GM21381 (cell line): Measurements from ENCODE around the gene PLCXD3.

Source experiments
- ATAC-seq: cut with Tn5 transposase; IDR thresholded peaks from one replicate; pipeline ENCODE4 v1.9.1; 2021; ENCODE audit warnings: mild to moderate bottlenecking, moderate library complexity; ENCODE audit not compliant: unreplicated experiment

The PLCXD3 gene

GRCh38 chr5:41510176-41510831, at the start of gene PLCXD3:
Gene PLCXD3 (minus strand): TSS chr5:41510601. CDS start chr5:41510526, 75 bp downstream.
- no peak for ATAC-seq

- no peak for ATAC-seq
Measured at GRCh38 chr5:41559184-41559583, 48.8 kb upstream of the PLCXD3 start.

- no peak for ATAC-seq
Measured at GRCh38 chr5:41558295-41558694, 47.9 kb upstream of the PLCXD3 start.

GRCh38 chr5:41547991-41548390, 37.6 kb upstream of the PLCXD3 start:
- ATAC-seq, result no peak

GRCh38 chr5:41542183-41542582, 31.8 kb upstream of the PLCXD3 start:
- no peak for ATAC-seq

GRCh38 chr5:41539454-41539853, 29.1 kb upstream of the PLCXD3 start:
- ATAC-seq, result no peak

GRCh38 chr5:41537581-41537980, 27.2 kb upstream of the PLCXD3 start:
- no peak for ATAC-seq

GRCh38 chr5:41532485-41532884, 22.1 kb upstream of the PLCXD3 start:
- ATAC-seq, result no peak

GRCh38 chr5:41527201-41527779, 16.9 kb upstream of the PLCXD3 start:
- no peak for ATAC-seq

GRCh38 chr5:41526699-41527098, 16.3 kb upstream of the PLCXD3 start:
- ATAC-seq, result no peak

GRCh38 chr5:41524174-41524573, 13.8 kb upstream of the PLCXD3 start:
- ATAC-seq, result no peak

GRCh38 chr5:41522193-41522786, 11.9 kb upstream of the PLCXD3 start:
- ATAC-seq, result no peak

- ATAC-seq, result no peak
Measured at GRCh38 chr5:41519801-41520200, 9.4 kb upstream of the PLCXD3 start.

- ATAC-seq, result no peak
Measured at GRCh38 chr5:41517909-41518308, 7.5 kb upstream of the PLCXD3 start.

GRCh38 chr5:41511241-41511640, 840 bp upstream of the PLCXD3 start:
- ATAC-seq, result no peak

- no peak for ATAC-seq
Measured at GRCh38 chr5:41509399-41510175, 814 bp downstream of the PLCXD3 start.

GRCh38 chr5:41508696-41509398, 1.6 kb downstream of the PLCXD3 start:
- ATAC-seq, result no peak

GRCh38 chr5:41508186-41508585, 2.2 kb downstream of the PLCXD3 start:
- ATAC-seq, result no peak

GRCh38 chr5:41507501-41507900, 2.9 kb downstream of the PLCXD3 start:
- ATAC-seq, result no peak

GRCh38 chr5:41503860-41504259, 6.5 kb downstream of the PLCXD3 start:
- ATAC-seq, result no peak

GRCh38 chr5:41503310-41503709, 7.1 kb downstream of the PLCXD3 start:
- no peak for ATAC-seq
